ENCODE data around the gene SENP2.
"Not testable (repeated sequence)": the region's sequence is repeated elsewhere in the genome, so short reads cannot be mapped to it uniquely, and the experiment has no call there.

The SENP2 gene

DNA sequence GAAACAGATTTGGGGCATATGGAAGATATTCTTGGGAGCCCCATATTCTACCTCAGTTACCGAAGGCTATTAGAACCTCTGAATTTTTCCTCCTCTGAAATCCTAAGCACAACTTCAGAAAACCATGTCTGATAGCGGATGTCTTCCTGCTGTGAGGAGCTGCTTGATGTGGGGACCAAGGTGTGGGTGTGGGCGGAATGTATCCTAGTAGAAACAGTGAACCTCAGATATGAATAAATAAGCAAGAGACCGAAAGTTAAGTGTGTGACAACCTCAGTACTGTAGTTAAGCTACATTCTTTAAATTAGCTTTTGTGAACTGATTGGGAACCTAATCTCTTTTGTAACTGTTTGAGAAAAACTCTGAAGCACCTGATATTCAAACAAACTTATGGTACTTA, 46.9 kb downstream of the SENP2 start:
- H3K4me2 ChIP-seq (ENCODE audit: low read length) = no peak overlapping the region
- H3K27me3 ChIP-seq (ENCODE audit: control insufficient read depth, insufficient read depth, low read length) = no peaks in the 10 kb centered on the region
- H3K4me1 ChIP-seq (ENCODE audit: control insufficient read depth, insufficient read depth, low read length) = peaks cover 30% of the 10 kb centered on the region
- no peak overlapping the region for H3K9ac ChIP-seq (ENCODE audit: low read depth, low read length)
- peaks cover 8% of the 10 kb centered on the region for H3K36me3 ChIP-seq (ENCODE audit: insufficient read depth, low read length)
- H3K9me3 ChIP-seq (replicated peaks; ENCODE audit: low read length) = no peaks in the 10 kb centered on the region
- H3K4me3 ChIP-seq (ENCODE audit: low read length) = no peak overlapping the region

DNA sequence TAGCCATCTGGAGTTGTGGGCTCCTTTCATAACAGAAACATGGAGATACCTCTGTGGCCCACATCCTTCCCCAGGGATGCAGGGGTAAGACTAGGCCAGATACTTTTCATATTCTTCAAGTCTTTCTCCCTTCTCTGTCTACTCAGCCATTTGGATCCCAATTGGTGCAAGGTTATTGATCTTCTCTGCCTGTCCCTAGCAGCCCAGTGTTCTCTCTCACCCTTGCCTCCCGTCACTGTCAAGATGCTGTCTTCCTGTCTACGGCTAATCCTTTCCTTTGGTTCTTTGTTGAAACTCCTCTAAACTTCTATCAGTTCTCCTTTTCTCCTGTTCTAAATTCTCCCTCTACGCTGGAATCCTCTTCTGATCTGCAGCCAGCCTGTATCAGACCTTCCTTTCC, 51.3 kb downstream of the SENP2 start:
- peaks cover 6% of the 10 kb centered on the region for H3K36me3 ChIP-seq (ENCODE audit: insufficient read depth, low read length)
- peaks cover 6% of the 10 kb centered on the region for H3K4me1 ChIP-seq (ENCODE audit: control insufficient read depth, insufficient read depth, low read length)
- H3K27me3 ChIP-seq (ENCODE audit: control insufficient read depth, insufficient read depth, low read length) = no peaks in the 10 kb centered on the region
- no peak overlapping the region for H3K4me2 ChIP-seq (ENCODE audit: low read length)
- H3K9ac ChIP-seq (ENCODE audit: low read depth, low read length) = no peak overlapping the region
- no peak overlapping the region for H3K4me3 ChIP-seq (ENCODE audit: low read length)
- no peaks in the 10 kb centered on the region for H3K9me3 ChIP-seq (replicated peaks; ENCODE audit: low read length)

- H3K4me3 ChIP-seq (ENCODE audit: low read length); H3K4me2 ChIP-seq (ENCODE audit: low read length); H3K9ac ChIP-seq (ENCODE audit: low read depth, low read length); H3K27me3 ChIP-seq (ENCODE audit: control insufficient read depth, insufficient read depth, low read length); H3K9me3 ChIP-seq (replicated peaks; ENCODE audit: low read length): not testable (repeated sequence)
- Histone ChIP-seq H3K4me1 (ENCODE audit: control insufficient read depth, insufficient read depth, low read length) (peaks cover 18% of the 10 kb centered on the region), H3K36me3 (ENCODE audit: insufficient read depth, low read length) (peaks cover 15% of the 10 kb centered on the region)
Observed at GRCh38 chr3:185638651-185639050, 52.6 kb downstream of the SENP2 start.

DNA sequence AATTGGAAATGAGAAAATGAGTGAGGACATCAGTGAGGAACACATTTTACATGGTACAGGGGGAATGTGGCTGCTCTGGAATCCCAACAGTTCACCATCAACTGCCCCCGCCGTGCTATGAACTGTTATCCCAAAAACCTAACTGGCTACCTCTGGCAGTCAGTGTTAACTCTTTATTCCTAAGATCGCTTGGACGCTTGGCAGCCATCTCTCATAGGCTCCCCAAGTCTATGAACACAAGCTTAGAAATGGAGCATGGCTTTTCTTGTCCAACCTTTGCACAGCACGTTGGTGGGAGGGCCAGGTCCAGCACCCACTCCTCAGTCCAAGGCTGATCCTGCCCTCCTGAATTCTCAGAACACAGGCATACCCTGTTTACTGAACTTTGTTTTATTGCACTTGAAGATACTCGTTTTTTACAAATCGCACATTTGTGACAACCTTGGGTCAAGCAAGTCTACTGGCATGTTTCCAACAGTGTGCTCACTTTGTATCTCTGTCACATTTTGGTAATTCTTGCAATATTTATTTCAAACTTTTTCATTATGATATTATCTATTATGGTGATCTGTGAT, 53.6 kb downstream of the SENP2 start:
- H3K4me1 ChIP-seq (ENCODE audit: control insufficient read depth, insufficient read depth, low read length) = peaks cover 18% of the 10 kb centered on the region
- H3K9me3 ChIP-seq (replicated peaks; ENCODE audit: low read length) = no peaks in the 10 kb centered on the region
- H3K27me3 ChIP-seq (ENCODE audit: control insufficient read depth, insufficient read depth, low read length) = no peaks in the 10 kb centered on the region
- H3K4me2 ChIP-seq (ENCODE audit: low read length) = no peak overlapping the region
- H3K9ac ChIP-seq (ENCODE audit: low read depth, low read length) = no peak overlapping the region
- H3K4me3 ChIP-seq (ENCODE audit: low read length) = no peak overlapping the region
- peaks cover 15% of the 10 kb centered on the region for H3K36me3 ChIP-seq (ENCODE audit: insufficient read depth, low read length)

GRCh38 chr3:185640308-185640707, 54.2 kb downstream of the SENP2 start:
- Histone ChIP-seq H3K4me1 (ENCODE audit: control insufficient read depth, insufficient read depth, low read length) (peaks cover 14% of the 10 kb centered on the region), H3K4me2 (ENCODE audit: low read length) (no peak overlapping the region), H3K27me3 (ENCODE audit: control insufficient read depth, insufficient read depth, low read length) (no peaks in the 10 kb centered on the region), H3K9ac (ENCODE audit: low read depth, low read length) (no peak overlapping the region), H3K9me3 (replicated peaks; ENCODE audit: low read length) (no peaks in the 10 kb centered on the region), H3K36me3 (ENCODE audit: insufficient read depth, low read length) (peaks cover 15% of the 10 kb centered on the region), H3K4me3 (ENCODE audit: low read length) (no peak overlapping the region)

DNA sequence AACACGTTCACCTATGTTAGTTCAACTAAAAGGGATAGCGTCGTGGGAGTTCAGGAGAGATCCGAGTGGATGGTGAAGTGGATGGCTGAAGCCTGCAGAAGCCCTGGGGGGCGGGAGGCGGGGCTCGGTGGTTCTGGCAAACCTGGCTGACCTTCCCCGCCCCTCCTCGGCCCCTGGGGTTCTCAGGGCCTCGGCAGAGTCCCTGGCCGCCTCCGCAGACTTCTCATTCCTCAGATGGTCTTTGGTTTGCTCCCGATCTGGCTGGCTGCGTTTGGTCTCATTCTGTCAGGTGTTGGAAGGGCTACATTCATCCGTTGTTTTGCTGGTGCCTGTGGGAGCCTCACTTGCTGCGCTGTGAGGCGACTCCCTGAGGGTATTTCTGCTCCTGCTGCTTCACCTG, 59.1 kb downstream of the SENP2 start:
- not testable (repeated sequence) for H3K9me3 ChIP-seq (replicated peaks; ENCODE audit: low read length); H3K27me3 ChIP-seq (ENCODE audit: control insufficient read depth, insufficient read depth, low read length)
- H3K36me3 ChIP-seq (ENCODE audit: insufficient read depth, low read length) = peaks cover 60% of the 10 kb centered on the region

GRCh38 chr3:185645596-185646381, 59.7 kb downstream of the SENP2 start:
- Histone ChIP-seq H3K9ac (ENCODE audit: low read depth, low read length) (no peak overlapping the region), H3K27me3 (ENCODE audit: control insufficient read depth, insufficient read depth, low read length) (no peaks in the 10 kb centered on the region), H3K4me2 (ENCODE audit: low read length) (no peak overlapping the region), H3K9me3 (replicated peaks; ENCODE audit: low read length) (no peaks in the 10 kb centered on the region), H3K4me3 (ENCODE audit: low read length) (no peak overlapping the region), H3K4me1 (ENCODE audit: control insufficient read depth, insufficient read depth, low read length) (peaks cover 26% of the 10 kb centered on the region), H3K36me3 (ENCODE audit: insufficient read depth, low read length) (peaks cover 63% of the 10 kb centered on the region)

More for the DNA sequence above, 59.1 kb downstream of the SENP2 start:
- peaks cover 26% of the 10 kb centered on the region for H3K4me1 ChIP-seq (ENCODE audit: control insufficient read depth, insufficient read depth, low read length)
- H3K4me2 ChIP-seq (ENCODE audit: low read length); H3K4me3 ChIP-seq (ENCODE audit: low read length); H3K9ac ChIP-seq (ENCODE audit: low read depth, low read length): not testable (repeated sequence)

DNA sequence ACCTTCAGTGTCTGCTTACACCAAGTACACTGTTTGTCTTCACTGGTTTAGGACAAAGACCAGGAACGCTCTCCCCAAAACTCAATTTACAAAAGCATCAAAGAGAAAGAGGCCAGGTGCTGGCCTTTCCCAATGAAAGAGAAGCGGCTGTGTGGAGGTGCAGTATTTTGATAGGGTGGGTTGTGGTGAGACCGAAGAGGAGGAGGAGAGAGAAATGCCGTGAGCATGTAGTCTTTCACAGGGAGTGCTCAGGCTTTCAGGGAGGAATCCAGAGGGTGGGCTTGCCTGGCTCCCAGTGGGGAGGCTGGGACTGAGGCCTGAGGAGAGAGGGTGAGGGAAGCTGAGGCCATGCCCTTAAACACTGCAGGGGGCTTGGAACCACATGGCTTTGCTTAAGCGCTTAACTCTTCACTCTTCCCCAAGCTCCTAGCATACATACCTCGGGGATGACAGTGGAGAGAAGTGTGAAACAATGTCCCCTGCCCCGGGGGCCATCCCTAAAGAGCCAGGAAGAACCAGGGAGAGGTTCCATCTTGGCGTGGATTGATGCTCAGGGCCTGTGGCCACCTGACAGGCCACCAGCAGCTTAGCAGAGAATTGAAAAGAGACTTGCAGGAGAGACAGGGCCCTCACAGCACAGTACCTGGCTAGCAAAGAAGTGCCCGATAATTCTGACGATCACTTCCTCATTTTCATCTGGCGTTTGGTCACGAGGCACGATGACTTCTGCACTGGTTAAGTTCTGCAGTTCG, 60.5 kb downstream of the SENP2 start:
- Histone ChIP-seq H3K36me3 (ENCODE audit: insufficient read depth, low read length) (peaks cover 69% of the 10 kb centered on the region), H3K4me3 (ENCODE audit: low read length) (no peak overlapping the region), H3K27me3 (ENCODE audit: control insufficient read depth, insufficient read depth, low read length) (no peaks in the 10 kb centered on the region), H3K4me2 (ENCODE audit: low read length) (no peak overlapping the region), H3K9me3 (replicated peaks; ENCODE audit: low read length) (no peaks in the 10 kb centered on the region), H3K4me1 (ENCODE audit: control insufficient read depth, insufficient read depth, low read length) (peaks cover 26% of the 10 kb centered on the region), H3K9ac (ENCODE audit: low read depth, low read length) (no peak overlapping the region)

DNA sequence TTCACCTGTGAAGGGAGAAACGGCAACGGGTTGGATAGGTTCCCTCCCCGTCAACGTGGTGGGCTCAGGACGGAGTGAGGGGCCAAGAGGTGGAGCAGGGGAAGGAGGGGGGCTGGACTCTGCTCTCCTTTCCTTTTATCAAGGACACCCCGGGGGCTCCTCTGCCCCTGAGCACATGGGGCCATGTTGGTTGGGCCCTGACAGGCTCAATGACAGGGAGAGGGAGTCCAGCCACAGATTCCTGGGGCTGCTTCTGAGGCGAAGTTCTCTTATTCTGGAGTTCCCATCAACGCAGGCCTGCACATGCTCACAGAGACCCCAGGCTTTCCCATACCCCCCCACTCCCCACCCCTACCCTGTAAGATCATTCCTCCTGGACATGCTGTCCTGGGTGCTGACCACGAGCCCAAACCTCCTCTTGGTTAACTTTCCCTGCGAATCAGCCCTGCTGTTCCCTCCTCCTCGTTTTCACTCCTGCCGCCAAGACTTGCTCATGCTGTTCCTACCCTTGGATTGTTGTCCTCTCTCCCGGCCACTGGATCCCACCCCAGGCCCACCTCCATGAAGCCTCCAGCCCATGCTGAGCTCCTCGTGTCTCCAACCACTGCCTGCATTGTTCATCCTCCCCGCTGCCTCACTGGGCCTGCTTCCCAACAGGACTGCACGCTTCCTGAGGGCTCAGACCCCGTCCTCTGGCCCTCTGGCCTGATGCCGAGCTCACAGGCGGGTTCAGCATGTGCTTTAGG, 61.2 kb downstream of the SENP2 start:
- Histone ChIP-seq H3K4me3 (ENCODE audit: low read length) (no peak overlapping the region), H3K36me3 (ENCODE audit: insufficient read depth, low read length) (peaks cover 71% of the 10 kb centered on the region), H3K9ac (ENCODE audit: low read depth, low read length) (no peak overlapping the region), H3K4me2 (ENCODE audit: low read length) (no peak overlapping the region), H3K27me3 (ENCODE audit: control insufficient read depth, insufficient read depth, low read length) (no peaks in the 10 kb centered on the region), H3K4me1 (ENCODE audit: control insufficient read depth, insufficient read depth, low read length) (peaks cover 26% of the 10 kb centered on the region), H3K9me3 (replicated peaks; ENCODE audit: low read length) (no peaks in the 10 kb centered on the region)

- Histone ChIP-seq H3K36me3 (ENCODE audit: insufficient read depth, low read length) (peaks cover 75% of the 10 kb centered on the region), H3K9me3 (replicated peaks; ENCODE audit: low read length) (no peaks in the 10 kb centered on the region), H3K9ac (ENCODE audit: low read depth, low read length) (no peak overlapping the region), H3K4me1 (ENCODE audit: control insufficient read depth, insufficient read depth, low read length) (peaks cover 21% of the 10 kb centered on the region), H3K4me3 (ENCODE audit: low read length) (no peak overlapping the region), H3K4me2 (ENCODE audit: low read length) (no peak overlapping the region), H3K27me3 (ENCODE audit: control insufficient read depth, insufficient read depth, low read length) (no peaks in the 10 kb centered on the region)
Observed at GRCh38 chr3:185647880-185648210, 61.8 kb downstream of the SENP2 start.

DNA sequence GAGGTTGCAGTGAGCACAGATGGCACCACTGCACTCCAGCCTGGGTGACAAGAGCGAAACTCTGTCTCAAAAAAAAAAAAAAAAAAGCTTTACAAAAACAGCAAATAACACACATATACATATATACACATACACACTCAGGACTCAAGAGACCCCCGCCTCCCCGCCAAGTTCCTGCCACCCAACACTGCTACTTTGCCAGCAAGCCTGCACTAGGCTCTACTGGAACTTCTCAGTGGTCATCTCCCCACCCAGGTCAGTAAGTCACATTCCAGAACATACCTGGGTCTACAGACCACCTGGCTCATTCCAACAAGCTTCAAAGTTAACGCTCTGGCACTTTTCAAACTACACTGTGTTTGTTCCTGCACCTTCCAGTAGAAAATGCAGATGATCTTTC, 62.3 kb downstream of the SENP2 start:
- no peak overlapping the region for H3K4me3 ChIP-seq (ENCODE audit: low read length)
- peaks cover 74% of the 10 kb centered on the region for H3K36me3 ChIP-seq (ENCODE audit: insufficient read depth, low read length)
- H3K9me3 ChIP-seq (replicated peaks; ENCODE audit: low read length) = no peaks in the 10 kb centered on the region
- H3K4me1 ChIP-seq (ENCODE audit: control insufficient read depth, insufficient read depth, low read length) = peaks cover 16% of the 10 kb centered on the region
- no peak overlapping the region for H3K4me2 ChIP-seq (ENCODE audit: low read length)
- H3K9ac ChIP-seq (ENCODE audit: low read depth, low read length) = no peak overlapping the region
- H3K27me3 ChIP-seq (ENCODE audit: control insufficient read depth, insufficient read depth, low read length) = no peaks in the 10 kb centered on the region
